CD4-positive, alpha-beta T cell treated with Interleukin-6 for 4 hours (primary cell): ENCODE data around the gene MYL6B.
A peak's percentile ranks its signal among the peaks of the same experiment; 100 is the strongest.
"Not testable (repeated sequence)": the region's sequence is repeated elsewhere in the genome, so short reads cannot be mapped to it uniquely, and the experiment has no call there.

Experiments used
- DNase-seq: peaks from one replicate; pipeline ENCODE4 v3.0.0-alpha.2; 2020; ENCODE audit warnings: mixed read lengths

Gene MYL6B

DNA sequence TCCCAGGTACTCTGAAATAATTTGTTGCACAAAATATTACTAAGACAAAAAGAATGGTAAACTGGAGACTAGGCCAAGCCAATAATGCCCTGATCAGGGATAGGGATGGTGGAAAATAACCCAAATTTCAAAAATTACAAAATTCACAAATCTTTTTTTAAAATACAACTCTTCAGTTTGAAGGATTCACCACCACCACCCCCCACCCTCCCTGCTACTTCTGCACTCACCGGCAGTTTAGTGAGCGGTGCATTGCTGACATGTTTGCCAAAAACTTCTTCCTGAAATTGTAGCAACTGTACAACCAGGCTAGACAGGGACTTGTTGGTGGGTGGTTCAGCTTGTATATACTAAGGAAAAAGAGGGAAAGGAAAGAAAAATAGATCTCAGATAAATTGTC is 34.6 kb downstream of the MYL6B start:
- DNase-seq, result no peak

DNA sequence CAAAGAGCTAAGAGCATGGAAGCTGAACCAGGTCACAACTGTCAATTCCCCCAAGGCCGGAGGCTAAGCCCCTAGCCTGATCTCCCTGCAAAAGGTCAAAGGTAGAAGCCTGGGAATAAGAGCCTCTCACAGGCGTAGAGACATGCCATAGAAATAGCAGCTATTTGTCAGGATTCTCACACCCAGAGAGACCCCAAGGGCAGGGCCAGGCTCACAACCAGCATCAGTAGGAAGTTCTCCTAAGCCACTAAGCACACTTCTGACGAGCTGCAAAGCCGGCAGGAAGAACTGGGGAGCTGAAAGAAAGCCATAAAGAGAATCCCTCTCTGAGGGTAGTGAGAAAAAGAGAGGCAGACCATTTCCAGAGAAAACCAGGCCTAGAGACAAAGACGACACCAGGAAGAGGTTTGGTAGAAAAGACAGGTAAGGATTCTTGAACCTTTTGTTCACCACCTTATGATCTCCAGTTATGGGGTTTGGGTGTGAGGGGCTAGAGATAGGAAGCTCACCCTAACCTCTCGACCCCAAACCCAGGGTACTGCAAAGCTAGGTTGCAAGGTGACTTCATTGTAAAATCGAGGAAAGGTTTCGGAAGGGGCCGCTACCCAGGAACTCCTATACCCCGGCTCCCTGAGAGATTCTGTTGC is 35.9 kb downstream of the MYL6B start:
- peak; percentile 19 for DNase-seq

DNA sequence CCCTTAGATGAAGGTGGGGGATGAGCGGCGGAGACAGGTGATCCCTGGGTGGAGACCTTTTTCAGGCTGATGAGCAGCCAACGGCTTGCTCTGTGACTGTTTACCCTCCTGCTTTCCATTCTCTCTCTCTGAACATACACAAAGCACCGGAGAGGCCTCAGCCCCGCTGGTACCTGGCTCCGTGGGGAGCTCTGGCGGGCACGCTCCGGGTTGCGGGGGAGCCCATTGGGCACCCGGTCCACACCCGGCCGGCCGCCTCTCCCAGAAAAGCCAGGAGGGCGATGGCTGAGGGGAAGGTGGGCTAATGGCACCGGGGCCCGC is 36.4 kb downstream of the MYL6B start:
- DNase-seq, result no peak

DNA sequence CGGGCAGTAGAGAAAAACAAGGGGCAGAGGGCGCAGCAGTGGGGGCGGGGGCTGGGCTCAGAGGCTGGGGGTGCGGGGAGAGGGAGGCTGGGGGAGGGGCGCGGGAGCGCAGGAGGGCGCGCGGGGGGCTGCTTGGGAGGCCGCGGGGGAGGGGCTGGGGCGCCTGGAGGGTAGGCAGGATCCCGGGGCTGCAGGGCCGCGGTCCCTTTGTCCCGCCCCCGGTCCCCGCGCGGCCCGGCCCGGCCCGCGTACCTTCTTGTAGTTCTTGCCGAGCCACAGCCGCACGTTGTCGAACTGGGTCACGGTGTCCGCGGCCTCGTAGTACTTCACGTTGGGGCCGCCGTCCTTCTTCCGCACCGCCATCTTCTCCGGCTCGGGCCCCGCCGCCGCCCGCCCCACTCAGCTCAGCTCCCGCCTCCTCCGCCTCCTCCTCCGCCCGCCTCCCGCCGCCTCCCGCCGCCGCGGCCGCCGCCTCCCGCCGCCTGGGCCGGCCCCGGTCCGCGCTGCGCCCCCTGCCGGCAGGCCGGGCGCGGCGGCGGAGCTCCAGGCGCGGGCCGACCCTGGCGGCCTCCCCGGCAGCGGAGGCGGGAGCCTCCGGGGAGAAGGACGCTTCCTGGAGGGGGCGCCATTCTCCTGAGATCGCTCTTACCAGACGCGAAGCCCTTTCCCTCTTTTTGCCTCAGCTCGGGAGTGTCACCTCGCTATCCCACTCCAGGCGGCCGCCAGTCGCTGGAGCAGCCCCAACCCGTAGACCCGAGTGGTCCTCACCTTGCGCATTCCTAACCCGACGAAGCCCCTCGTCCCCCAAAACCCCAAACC is 36.9 kb downstream of the MYL6B start, which contains the start of gene SMARCC2:
SMARCC2 (minus strand) TSS at position 385 of the 819 bp plus-strand sequence; CDS start at position 363, 22 bp downstream.
- peak; percentile 86 for DNase-seq

DNA sequence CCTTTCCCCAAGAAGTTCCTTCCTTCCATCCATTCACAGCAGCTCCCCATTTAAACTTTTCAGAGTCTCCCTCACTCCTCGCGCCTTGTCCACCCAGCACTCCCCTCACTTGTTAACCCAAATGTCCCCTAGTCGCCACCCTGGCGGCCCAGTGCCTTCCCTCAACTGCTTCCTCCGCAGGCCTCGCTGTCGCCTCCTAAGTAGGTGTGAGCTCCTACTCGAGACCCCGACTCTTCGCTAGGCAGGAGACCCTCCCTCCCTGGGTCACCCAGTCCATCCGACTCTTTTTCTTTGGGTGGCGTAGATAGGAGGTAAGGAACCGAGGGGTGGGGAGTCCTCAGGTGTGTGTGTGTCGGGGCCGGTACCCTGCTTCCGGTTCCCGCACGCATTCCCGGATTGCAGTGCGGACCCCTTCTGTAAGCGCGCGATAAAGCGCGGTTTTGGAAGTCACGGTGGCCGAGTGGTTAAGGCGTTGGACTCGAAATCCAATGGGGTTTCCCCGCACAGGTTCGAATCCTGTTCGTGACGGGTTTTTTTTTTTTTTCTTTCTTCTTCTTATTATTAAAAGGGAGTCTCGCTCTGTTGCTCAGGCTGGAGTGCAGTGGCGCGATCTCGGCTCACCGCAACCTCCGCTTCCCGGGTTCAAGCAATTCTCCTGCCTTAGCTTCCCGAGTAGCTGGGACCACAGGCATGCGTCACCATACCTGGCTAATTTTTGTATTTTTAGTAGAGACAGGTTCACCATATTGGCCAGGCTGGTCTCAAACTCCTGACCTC is 37.7 kb downstream of the MYL6B start:
- DNase-seq, result peak; percentile 65

DNA sequence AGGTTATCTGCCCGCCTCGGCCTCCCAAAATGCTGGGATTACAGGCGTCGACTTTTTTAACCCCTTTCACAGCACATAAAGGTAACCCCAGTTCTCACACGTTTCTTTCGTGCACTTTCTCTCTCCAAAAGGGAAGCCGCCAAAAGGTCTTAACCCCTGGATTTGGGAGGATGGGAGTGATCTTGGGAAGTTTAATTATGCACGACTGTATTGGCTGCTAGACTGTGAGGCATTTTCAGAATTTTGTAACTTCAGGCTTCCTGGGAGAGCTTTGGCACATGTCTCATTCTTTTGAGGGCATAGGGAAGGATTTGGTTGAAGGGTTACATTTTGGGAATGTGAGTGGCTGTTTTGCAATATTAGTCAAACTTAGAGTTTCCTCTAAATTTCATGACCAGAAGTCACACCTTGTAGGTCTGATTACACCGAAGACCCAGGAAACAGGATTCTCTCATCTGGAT is 38.3 kb downstream of the MYL6B start:
- DNase-seq, result no peak

DNA sequence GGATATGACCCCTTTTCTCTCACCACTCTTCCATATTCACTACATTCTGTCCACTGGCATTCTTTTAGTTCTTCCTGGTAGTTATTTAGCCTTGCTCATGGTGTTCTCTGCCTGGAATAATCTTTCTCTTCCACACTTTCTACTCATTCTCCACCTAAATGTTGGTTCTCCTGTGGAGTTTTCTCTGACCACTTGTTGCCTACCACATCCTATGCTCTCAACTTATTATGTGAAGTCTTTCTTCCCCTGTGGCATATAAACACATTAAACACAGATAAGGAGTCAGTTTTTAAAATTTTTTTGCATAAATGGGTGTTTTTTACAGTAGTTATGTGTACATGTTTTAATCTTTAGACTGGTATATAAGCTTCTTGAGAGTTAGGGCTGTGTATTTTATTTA is 40.2 kb downstream of the MYL6B start:
- no peak for DNase-seq

DNA sequence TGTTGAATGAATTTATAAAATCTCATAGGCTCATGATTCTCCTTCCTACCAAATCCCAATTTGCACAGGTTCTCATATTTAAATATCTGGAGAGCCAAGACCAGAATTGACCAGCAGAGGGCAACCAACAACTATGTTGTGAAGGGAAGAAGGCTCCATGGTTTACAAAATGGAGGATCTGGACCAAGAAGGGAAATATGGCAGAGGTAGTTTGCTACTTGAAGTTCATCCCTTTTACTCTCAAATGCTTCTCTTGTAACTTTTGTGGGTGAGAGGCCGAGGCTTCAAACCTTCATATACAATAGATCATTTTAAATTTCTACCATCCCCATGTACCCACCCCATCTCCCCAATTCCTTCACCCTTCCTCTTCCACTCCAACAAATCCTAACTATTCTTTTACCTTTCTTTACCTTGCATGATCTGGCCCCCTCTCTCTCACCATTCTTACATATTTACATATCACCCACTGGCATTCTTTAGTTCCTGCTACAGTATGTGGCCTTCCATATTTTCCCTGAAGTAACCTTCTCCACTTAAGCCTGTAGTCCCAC is 40.7 kb downstream of the MYL6B start:
- DNase-seq, result peak; percentile 80

DNA sequence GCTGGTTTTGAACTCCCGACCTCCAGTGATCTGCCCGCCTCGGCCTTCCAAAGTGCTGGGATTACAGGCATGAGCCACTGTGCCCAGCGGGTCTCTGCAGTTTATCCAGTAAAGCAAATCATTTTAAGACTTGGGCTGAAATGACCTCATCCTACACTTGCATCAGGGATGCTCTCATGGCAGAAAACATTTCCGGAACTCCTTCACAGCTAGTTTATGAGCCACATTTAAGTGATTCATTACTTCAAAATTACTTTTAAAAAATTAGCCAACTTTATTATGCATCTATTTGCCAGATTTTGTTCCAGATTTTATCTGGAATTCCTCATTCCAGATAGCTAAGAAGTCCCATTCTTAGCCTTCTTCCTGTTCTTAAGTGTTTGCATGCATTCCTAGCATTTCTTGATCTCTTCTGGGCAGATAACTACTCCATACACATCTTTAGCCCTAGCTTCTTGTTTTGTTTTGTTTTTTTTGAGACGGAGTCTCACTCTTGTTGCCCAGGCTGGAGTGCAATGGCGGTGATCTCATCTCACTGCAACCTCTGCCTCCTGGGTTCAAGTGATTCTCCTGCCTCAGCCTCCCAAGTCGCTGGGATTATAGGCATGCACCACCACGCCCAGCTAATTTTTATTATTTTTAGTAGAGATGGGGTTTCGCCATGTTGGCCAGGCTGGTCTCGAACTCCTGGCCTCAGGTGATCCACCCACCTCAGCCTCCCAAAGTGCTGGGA is 44.6 kb downstream of the MYL6B start:
- DNase-seq, result not testable (repeated sequence)

DNA sequence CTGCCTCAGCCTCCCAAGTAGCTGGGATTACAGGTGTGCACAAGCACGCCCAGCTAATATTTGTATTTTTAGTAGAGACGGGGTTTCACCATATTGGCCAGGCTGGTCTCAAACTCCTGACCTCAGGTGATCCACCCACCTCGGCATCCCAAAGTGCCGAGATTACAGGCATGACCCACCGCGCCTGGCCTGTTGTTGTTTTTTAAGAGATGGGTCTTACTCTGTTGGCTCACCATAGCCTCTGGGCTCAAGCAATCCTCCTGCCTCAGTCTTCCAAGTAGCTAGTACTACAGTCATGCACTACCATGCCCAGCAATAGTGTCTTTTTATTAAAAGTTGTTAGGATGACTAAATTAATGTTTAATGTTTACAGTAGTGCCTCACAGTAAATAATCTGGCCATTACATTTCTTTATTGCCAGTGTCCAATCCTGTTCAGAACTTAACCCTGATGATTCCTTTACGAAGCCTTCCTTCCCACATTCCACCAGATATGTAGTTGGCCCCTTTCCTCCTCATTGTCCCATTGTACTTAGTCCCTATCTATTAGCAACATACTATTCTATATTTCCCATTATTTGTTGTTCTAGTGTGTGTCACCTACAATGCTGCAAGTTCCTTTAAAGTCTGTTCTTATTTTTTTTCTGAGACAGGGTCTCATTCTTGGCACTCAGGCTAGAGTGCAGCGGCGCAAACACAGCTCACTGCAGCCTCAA is 45.7 kb downstream of the MYL6B start:
- no peak for DNase-seq

DNA sequence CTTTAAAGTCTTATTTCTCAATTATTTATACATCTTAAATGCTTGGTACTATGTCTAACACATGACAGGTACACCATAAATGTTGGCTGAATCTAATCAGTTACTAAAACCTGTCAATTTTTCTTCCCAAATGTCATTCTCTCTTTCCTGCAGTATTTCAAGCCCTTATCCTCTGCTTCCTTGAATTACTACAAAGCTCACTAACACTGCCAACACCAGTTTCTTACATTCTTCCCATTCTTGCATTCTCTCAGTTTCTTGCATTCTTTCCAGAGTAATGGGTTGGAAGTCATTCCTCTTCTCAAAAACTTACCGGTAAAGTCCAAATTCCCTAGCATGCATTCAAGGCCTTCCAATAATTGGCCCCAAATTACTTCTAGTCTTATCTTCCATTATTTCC is 46.4 kb downstream of the MYL6B start:
- DNase-seq, result no peak

DNA sequence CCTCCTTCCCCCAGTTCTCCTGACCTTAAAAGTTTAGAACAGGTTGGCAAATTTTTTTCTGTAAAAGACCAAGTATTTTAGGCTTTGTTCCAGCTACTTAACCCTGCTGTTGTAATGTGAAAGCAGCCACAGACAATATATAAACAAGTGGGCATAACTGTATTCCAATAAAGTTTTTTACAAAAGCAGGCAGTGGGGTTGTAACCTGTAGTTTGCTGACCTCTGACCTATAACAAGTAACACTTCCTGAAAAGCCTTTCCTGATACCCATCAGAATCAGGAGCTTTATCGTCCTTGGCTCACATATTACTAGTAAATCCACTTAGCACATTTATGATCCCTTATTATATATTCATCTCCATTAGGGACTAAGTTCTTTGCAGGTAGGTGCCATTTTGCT is 50.0 kb downstream of the MYL6B start:
- DNase-seq, result no peak

DNA sequence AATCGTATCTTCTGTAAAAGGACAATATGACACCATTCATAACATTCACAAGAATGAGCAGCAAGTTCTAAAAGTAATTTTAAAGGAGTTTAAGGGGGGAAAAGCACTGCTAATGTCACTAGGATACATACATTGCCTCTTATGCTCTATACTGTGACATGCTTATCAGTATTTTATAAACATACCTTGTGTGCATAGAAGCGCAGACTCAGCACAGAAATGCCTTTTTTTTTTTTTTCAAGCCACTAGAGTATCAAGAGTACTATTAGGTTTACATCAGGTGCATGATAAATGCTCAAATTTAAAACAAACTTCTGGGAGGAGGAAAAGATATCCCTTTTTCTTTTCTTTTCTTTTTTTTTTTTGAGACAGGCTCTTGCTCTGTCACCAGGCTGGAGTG is 50.5 kb downstream of the MYL6B start:
- no peak for DNase-seq

DNA sequence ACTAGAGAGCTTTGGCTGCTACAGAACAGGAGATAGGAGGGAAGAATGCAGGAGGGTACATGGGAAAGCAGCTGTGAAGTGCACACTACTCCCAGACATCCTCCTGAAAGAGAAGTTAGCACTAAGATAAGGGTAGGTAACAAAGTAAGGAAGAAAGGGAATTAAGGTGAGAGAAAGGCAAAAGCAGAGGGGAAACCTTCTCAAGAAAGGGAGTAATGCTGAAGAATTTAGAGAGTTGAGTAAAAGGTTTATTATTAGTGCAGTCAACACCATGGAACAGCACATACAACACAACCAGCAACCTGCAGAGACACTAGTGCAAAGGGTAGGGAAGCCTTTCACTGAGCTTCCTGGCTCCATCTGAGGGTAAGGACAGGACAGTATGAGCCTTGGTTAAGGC is 51.9 kb downstream of the MYL6B start:
- no peak for DNase-seq

DNA sequence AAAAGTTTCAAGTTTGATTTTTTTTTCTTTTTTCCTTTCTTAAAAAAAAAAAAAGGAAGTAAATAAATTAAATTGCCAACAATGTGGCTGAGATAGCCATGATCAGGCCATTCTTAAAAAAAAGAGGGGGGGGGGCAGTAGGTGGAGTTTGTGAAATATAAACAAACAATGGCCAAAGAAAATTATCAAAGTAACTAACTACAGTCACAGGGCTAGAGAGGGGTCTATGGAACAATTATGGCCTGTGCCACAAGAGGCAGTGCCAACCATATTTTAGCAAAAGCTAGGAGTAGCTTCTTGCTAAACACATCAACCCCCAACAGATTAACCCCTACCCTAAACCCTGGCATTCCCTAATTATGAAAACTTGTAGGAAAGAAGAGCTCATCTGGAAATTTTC is 53.1 kb downstream of the MYL6B start:
- no peak for DNase-seq

DNA sequence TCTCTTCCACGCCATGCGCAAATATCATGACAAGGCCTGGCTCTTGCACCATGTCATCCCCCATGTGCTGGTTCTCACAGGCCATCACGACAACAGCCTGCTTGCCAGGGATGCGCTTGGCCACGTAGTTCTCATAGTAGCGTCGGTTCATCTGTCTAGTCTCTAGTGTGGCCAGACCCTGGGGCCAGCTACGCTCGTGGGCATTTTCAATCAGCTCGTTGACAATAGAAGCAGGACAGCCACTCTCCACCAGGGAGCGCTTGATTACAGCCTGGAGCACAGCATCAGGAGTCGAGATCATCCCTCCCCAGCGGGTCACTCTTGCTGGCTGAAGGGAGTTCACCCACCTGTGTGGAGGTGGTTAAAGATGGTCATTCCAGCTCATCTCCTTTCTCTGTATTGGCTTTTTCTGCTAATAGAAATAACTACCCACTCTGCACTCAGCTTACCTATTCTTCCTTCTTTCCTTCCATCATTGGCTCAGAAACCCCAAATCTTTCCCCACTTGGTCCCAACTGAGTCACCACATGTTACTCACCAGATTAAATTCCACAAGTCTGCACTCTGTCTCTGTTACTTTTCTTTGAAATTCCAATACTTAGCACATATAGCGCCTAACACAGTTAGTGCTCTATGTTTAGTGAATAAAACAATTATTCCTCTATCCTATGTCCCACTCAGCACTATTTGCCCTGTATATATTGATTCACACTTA is 54.2 kb downstream of the MYL6B start:
- peak; percentile 55 for DNase-seq
